OCI-LY7 (cell line): ENCODE data around the gene GLB1L. TPM values are rescaled to one million over a fixed set of nuclear protein-coding genes. Genes with fewer than 3 reads are reported as not detected.

Experiments
- BruUV-seq: library from RNA; stranded (reverse); fragments of 400-500 nt; replicated peaks from 2 replicates; lab custom pipeline; 2021; lab: Mats Ljungman, UMichigan
- CTCF ChIA-PET: fragments of 300-600 bp; sonication (Branson Sonifier 250); formaldehyde crosslinking; loops from one replicate; lab custom pipeline; 2022; ENCODE audit warnings: antibody characterized with exemption; ENCODE audit not compliant: unreplicated experiment; lab: Charles Lee
- POLR2A ChIA-PET: fragments of 300-600 bp; sonication (Branson Sonifier 250); formaldehyde crosslinking; loops from one replicate; lab custom pipeline; 2022; ENCODE audit warnings: antibody characterized with exemption; lab: Charles Lee
- DNase-seq: peaks from one replicate; pipeline ENCODE4 v3.0.0-alpha.2; 2015; ENCODE audit warnings: low spot score
- H2AFZ ChIP-seq: fragments of 200-600 bp; sonication (generic), shearing (Covaris generic); 2 replicates; pipeline ENCODE4 v1.6.1; 2014; ENCODE audit warnings: mild to moderate bottlenecking, antibody characterized with exemption, low read length, moderate library complexity
- H3K27ac ChIP-seq: fragments of 200-600 bp; sonication (generic); 2 replicates; pipeline ENCODE4 v1.5.1; 2014; ENCODE audit warnings: mixed run types, low read depth, mild to moderate bottlenecking, moderate library complexity, low read length, inconsistent platforms; ENCODE audit not compliant: poor library complexity, severe bottlenecking
- H3K36me3 ChIP-seq: fragments of 200-600 bp; sonication (generic); 2 replicates; pipeline ENCODE4 v1.6.1; 2014; ENCODE audit warnings: mild to moderate bottlenecking, antibody characterized with exemption, low read length, moderate library complexity, mixed read lengths; ENCODE audit not compliant: insufficient read depth
- H3K4me1 ChIP-seq: fragments of 200-600 bp; sonication (generic); 2 replicates; pipeline ENCODE4 v1.5.1; 2014; ENCODE audit warnings: mild to moderate bottlenecking, low read length; ENCODE audit not compliant: insufficient read depth, poor library complexity, severe bottlenecking
- H3K4me2 ChIP-seq: fragments of 200-600 bp; sonication (generic); 2 replicates; pipeline ENCODE4 v1.6.1; 2014; ENCODE audit warnings: mild to moderate bottlenecking, low read length
- H3K4me3 ChIP-seq: fragments of 200-600 bp; sonication (generic); 2 replicates; pipeline ENCODE4 v1.5.1; 2014; ENCODE audit warnings: mild to moderate bottlenecking, low read depth, low read length; ENCODE audit not compliant: poor library complexity, severe bottlenecking
- H3K79me2 ChIP-seq: fragments of 200-600 bp; sonication (generic); 2 replicates; pipeline ENCODE4 v1.6.1; 2016; ENCODE audit warnings: low read depth, mild to moderate bottlenecking, low read length, moderate library complexity, mixed read lengths; ENCODE audit not compliant: insufficient read depth
- H3K9me2 ChIP-seq: fragments of 200-600 bp; sonication (generic); 2 replicates; pipeline ENCODE4 v1.6.1; 2016; ENCODE audit warnings: mild to moderate bottlenecking, low read length, mixed read lengths; ENCODE audit not compliant: insufficient read depth
- H3K9me3 ChIP-seq: fragments of 200-600 bp; sonication (generic); 2 replicates; pipeline ENCODE4 v1.6.1; 2014; ENCODE audit warnings: mild to moderate bottlenecking, mixed run types, low read length, mixed read lengths
- H4K20me1 ChIP-seq: fragments of 200-600 bp; sonication (generic); 2 replicates; pipeline ENCODE4 v1.6.1; 2014; ENCODE audit warnings: mild to moderate bottlenecking, antibody characterized with exemption, low read length, moderate library complexity, mixed read lengths; ENCODE audit not compliant: insufficient read depth
- EZH2phosphoT487 ChIP-seq: fragments of 200-600 bp; sonication (generic); IDR thresholded peaks from 2 replicates; pipeline ENCODE4 v1.6.1; 2018; ENCODE audit warnings: low read depth, borderline replicate concordance, mild to moderate bottlenecking, mixed run types, antibody characterized with exemption, low read length, moderate library complexity, mixed read lengths
- intact Hi-C: fragments of 100-400 bp; cut with micrococcal nuclease; formaldehyde crosslinking; loops from one replicate; pipeline ENCODE4 v1.10.0; 2022; ENCODE audit not compliant: unreplicated experiment
- total RNA-seq, 2 experiments: library from RNA; depleted of rRNA in 1 of 2; stranded (reverse); fragments of >200 nt in 1 of 2; shearing (Covaris generic) in 1 of 2; gene quantifications; 2 replicates each; pipeline ENCODE4 v1.2.3, GENCODE V29; 2014 to 2022
- TF ChIP-seq, protein P1 (sequence below): fragments of 200-600 bp; sonication (generic); conservative IDR thresholded peaks from 2 replicates; pipeline ENCODE4 v1.5.1; 2014; ENCODE audit warnings: mild to moderate bottlenecking, antibody characterized with exemption, low read length, moderate library complexity, mixed read lengths

GLB1L gene
- total RNA-seq, 2 experiments from 2014 or later: 6.9 to 8.6 TPM

DNA sequence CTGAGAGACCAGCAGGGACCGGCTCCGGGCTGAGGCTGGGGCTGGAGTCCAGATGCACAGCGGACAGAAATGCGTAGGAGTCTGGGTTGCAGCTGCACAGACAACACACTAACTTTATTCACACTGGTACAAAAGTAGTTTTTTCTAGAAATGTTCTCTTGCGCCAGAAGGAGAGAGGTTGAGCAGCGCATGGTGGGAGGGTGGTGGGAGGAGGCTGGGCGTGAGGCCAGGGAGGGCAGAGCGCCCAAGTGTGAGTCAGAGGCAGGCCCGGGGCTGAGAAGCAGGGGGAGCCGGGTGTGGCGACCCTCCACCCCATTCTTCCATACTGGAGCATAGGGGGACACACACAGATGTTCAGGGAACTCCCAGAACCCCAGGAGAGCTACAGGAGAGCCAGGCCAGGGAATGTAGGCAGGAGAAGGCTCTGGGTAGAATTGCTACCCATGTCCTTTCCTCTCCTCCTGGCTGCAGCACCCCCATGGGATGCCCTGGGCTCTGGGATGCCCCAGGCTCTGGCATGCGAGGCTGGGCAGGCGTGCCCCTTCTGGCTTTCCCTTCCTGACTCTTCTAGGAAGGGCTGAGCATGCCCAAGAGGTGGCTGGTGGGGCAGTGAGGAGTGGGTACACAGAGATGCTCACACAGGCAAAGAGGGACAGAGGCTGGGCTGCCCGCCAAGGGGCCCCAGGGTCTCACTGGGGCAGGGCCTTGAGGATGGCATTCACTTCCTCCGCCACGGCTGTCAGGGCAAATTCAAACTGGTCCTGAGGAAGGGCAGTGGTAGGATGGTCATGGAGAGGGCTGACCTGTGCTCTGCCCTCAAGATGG, 44.5 kb upstream of the GLB1L start:
- intact Hi-C loops: no loop called here
- no TSS peak for BruUV-seq
- ChIA-PET POLR2A (interaction anchor here (0.6 kb wide), 1 partner anchor 614 kb away, joined by 4 read pairs; no protein-coding TSS in a partner anchor), CTCF (no interaction called here)
- Histone ChIP-seq H3K9me3 (no peaks in the 10 kb centered on the region), H3K9me2 (no peaks in the 10 kb centered on the region), H2AFZ (no peak overlapping the region), H3K79me2 (no peaks in the 10 kb centered on the region), H3K27ac (no peak overlapping the region), H3K4me3 (no peak overlapping the region), H3K36me3 (peaks cover 11% of the 10 kb centered on the region; the same call in 1 of the 2 replicates), H3K4me1 (peaks cover 9% of the 10 kb centered on the region), H4K20me1 (no peaks in the 10 kb centered on the region), H3K4me2 (no peak overlapping the region)
- DNase-seq: no peak
- TF ChIP-seq, protein P1, sequence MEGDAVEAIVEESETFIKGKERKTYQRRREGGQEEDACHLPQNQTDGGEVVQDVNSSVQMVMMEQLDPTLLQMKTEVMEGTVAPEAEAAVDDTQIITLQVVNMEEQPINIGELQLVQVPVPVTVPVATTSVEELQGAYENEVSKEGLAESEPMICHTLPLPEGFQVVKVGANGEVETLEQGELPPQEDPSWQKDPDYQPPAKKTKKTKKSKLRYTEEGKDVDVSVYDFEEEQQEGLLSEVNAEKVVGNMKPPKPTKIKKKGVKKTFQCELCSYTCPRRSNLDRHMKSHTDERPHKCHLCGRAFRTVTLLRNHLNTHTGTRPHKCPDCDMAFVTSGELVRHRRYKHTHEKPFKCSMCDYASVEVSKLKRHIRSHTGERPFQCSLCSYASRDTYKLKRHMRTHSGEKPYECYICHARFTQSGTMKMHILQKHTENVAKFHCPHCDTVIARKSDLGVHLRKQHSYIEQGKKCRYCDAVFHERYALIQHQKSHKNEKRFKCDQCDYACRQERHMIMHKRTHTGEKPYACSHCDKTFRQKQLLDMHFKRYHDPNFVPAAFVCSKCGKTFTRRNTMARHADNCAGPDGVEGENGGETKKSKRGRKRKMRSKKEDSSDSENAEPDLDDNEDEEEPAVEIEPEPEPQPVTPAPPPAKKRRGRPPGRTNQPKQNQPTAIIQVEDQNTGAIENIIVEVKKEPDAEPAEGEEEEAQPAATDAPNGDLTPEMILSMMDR: no peak
- no peak for TF ChIP-seq EZH2phosphoT487

DNA sequence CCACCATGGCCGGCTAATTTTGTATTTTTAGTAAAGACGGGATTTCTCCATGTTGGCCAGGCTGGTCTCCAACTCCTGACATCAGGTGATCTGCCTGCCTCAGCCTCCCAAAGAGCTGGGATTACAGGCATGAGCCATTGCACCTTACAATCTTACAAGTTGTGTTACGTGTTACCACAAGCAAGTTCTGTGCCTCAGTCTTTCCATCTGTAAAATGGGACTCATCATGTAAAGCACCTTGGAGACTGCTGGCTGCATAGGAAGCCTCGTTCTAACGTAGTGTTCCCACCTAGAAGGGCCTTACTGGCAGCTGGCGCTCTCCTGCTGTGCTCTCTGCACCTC, 43.9 kb upstream of the GLB1L start:
- H3K4me2 ChIP-seq: no peak overlapping the region
- H3K4me3 ChIP-seq: no peak overlapping the region
- intact Hi-C loops: no loop called here
- H3K4me1 ChIP-seq: peaks cover 4% of the 10 kb centered on the region
- H3K9me3 ChIP-seq: no peaks in the 10 kb centered on the region
- H3K27ac ChIP-seq: no peak overlapping the region
- H3K36me3 ChIP-seq: peaks cover 16% of the 10 kb centered on the region; the same call in 1 of the 2 replicates
- TF ChIP-seq, protein P1: no peak
- no peak for TF ChIP-seq EZH2phosphoT487
- no peak for DNase-seq
- H2AFZ ChIP-seq: no peak overlapping the region
- CTCF ChIA-PET: no interaction called here
- POLR2A ChIA-PET: interaction anchor here (1.2 kb wide), 1 partner anchor 99 kb away, joined by 4 read pairs; the partner anchor contains the start of gene DNPEP
- H3K79me2 ChIP-seq: no peaks in the 10 kb centered on the region
- no peaks in the 10 kb centered on the region for H3K9me2 ChIP-seq
- H4K20me1 ChIP-seq: no peaks in the 10 kb centered on the region
- no TSS peak for BruUV-seq
